Esophagus squamous epithelium (tissue), 5 donors: Measurements from ENCODE around the gene MYORG. TPM values are rescaled to one million over a fixed set of nuclear protein-coding genes. Genes with fewer than 3 reads are reported as not detected.
"Not testable (repeated sequence)": the region's sequence is repeated elsewhere in the genome, so short reads cannot be mapped to it uniquely, and the experiment has no call there.

Experiments
- DNase-seq: peaks from one replicate; lab custom pipeline; 2025; lab: John Stamatoyannopoulos, UW
- H3K27ac ChIP-seq, 4 donors: fragments of 200-600 bp; sonication (generic); one replicate each; pipeline ENCODE4 v1.5.1; 2016 to 2019; ENCODE audit warnings: mild to moderate bottlenecking in 1 of 4
- H3K27me3 ChIP-seq, 4 donors: fragments of 200-600 bp; sonication (generic); 1 replicate in 3 of 4; 2 replicates in 1 of 4; pipeline versions ENCODE4 v1.5.1 to v1.6.0; 2017 to 2021; ENCODE audit warnings: antibody characterized with exemption in 1 of 4
- H3K36me3 ChIP-seq, 3 donors: fragments of 200-600 bp; sonication (generic); one replicate each; pipeline ENCODE4 v1.5.1; 2016 to 2019
- H3K4me1 ChIP-seq, 3 donors: fragments of 200-600 bp; sonication (generic); one replicate each; pipeline ENCODE4 v1.5.1; 2017 to 2019
- H3K4me3 ChIP-seq, 4 donors: fragments of 200-600 bp; sonication (generic); 1 replicate in 3 of 4; 2 replicates in 1 of 4; pipeline ENCODE4 v1.5.1; 2016 to 2019; ENCODE audit warnings: mild to moderate bottlenecking in 2 of 4, moderate library complexity in 1 of 4
- H3K9me3 ChIP-seq, 3 donors: fragments of 200-600 bp; sonication (generic); one replicate each; pipeline ENCODE4 v1.5.1; 2016 to 2019
- CTCF ChIP-seq, 6 experiments: fragments of 450-650 bp in 4 of 6; fragments of 200-600 bp in 2 of 6; sonication (generic) in 2 of 6; IDR thresholded peaks; one replicate each; pipeline ENCODE4 v1.5.1; 2016 to 2019; ENCODE audit warnings: antibody characterized with exemption in 6 of 6, mild to moderate bottlenecking in 4 of 6, moderate library complexity in 4 of 6
- POLR2A ChIP-seq, 4 donors: fragments of 450-650 bp; IDR thresholded peaks; one replicate each; pipeline ENCODE4 v1.6.1; 2017; ENCODE audit warnings: antibody characterized with exemption in 4 of 4, mild to moderate bottlenecking in 4 of 4, moderate library complexity in 3 of 4
- WGBS, 2 donors: methylation state at CpG; one replicate each; pipeline ENCODE4 v1.1.5; 2018; 5-methylcytosine and 5-hydroxymethylcytosine counted together
- intact Hi-C: fragments of 100-400 bp; cut with DNase I; formaldehyde crosslinking; loops from one replicate; pipeline ENCODE4 v1.15.0; 2022
- total RNA-seq, 4 donors: library from RNA; depleted of rRNA; stranded (reverse); fragments of >200 nt; gene quantifications; one replicate each; pipeline ENCODE4 v1.1.0, GENCODE V29; 2016
- donor health status: DM: yes; HTN: yes; CAD: no.

The MYORG gene
- total RNA-seq, 4 donors from 2014 or later = 5.3 to 8.8 (median 5.4) TPM

GRCh38 chr9:34341659-34342295 lies 34.9 kb downstream of the MYORG start:
- no peaks in the 10 kb centered on the region for H3K9me3 ChIP-seq
- H3K27me3 ChIP-seq = no peaks in the 10 kb centered on the region
- H3K36me3 ChIP-seq = peaks cover 5 to 78% (median 18%) of the 10 kb centered on the region in 3 donors
- intact Hi-C loops = no loop called here
- WGBS, 2 donors = 83 to 100% methylated on average over 3 to 6 of the region's 7 CpGs
- peaks cover 0 to 13% (median 3%) of the 10 kb centered on the region in 3 donors for H3K4me1 ChIP-seq
- H3K27ac ChIP-seq = peak overlapping the region in 2 of 4 donors; percentile 68 to 74
- H3K4me3 ChIP-seq = no peak overlapping the region
- TF ChIP-seq CTCF (IDR thresholded peaks at IDR 0.05) = no peak
- TF ChIP-seq POLR2A (IDR thresholded peaks at IDR 0.05) = no peak
- DNase-seq = no peak

- WGBS, 2 donors = 83 to 89% methylated on average over 1 to 2 of the region's 2 CpGs
- Histone ChIP-seq H3K4me3 (no peak overlapping the region), H3K9me3 (no peaks in the 10 kb centered on the region), H3K27ac (no peak overlapping the region), H3K27me3 (no peaks in the 10 kb centered on the region), H3K36me3 (peaks cover 5 to 76% (median 18%) of the 10 kb centered on the region in 3 donors), H3K4me1 (no peaks in the 10 kb centered on the region)
- no peak for TF ChIP-seq POLR2A (IDR thresholded peaks at IDR 0.05)
- TF ChIP-seq CTCF (IDR thresholded peaks at IDR 0.05) = no peak
- intact Hi-C loops = no loop called here
- DNase-seq = no peak
Observed at GRCh38 chr9:34338665-34339385, 37.9 kb downstream of the MYORG start.

- DNase-seq, H3K27me3 ChIP-seq, H3K27ac ChIP-seq, H3K9me3 ChIP-seq, H3K4me1 ChIP-seq, intact Hi-C loops, H3K4me3 ChIP-seq: not testable (repeated sequence)
- peaks cover 5 to 68% (median 18%) of the 10 kb centered on the region in 3 donors for H3K36me3 ChIP-seq
Observed at GRCh38 chr9:34338079-34338478, 38.6 kb downstream of the MYORG start.

- Histone ChIP-seq H3K36me3 (peaks cover 5 to 61% (median 18%) of the 10 kb centered on the region in 3 donors), H3K4me3 (no peak overlapping the region), H3K9me3 (no peaks in the 10 kb centered on the region), H3K4me1 (peaks cover 0 to 5% (median 0%) of the 10 kb centered on the region in 3 donors), H3K27ac (no peak overlapping the region), H3K27me3 (no peaks in the 10 kb centered on the region)
- DNase-seq = no peak
- TF ChIP-seq CTCF (IDR thresholded peaks at IDR 0.05) (no peak), POLR2A (IDR thresholded peaks at IDR 0.05) (no peak)
- WGBS, 2 donors = 63 to 95% methylated on average over 1 of the region's 2 CpGs
- intact Hi-C loops = no loop called here
Observed at GRCh38 chr9:34337403-34337802, 39.3 kb downstream of the MYORG start.

GRCh38 chr9:34335376-34335775 lies 41.3 kb downstream of the MYORG start:
- no peak overlapping the region for H3K27ac ChIP-seq
- H3K4me3 ChIP-seq = no peak overlapping the region
- no peak for DNase-seq
- intact Hi-C loops = no loop called here
- WGBS, 2 donors = 80% methylated on average over 4 of the region's 4 CpGs
- no peaks in the 10 kb centered on the region for H3K27me3 ChIP-seq
- H3K36me3 ChIP-seq = peaks cover 5 to 41% (median 16%) of the 10 kb centered on the region in 3 donors
- H3K4me1 ChIP-seq = peaks cover 5 to 22% (median 6%) of the 10 kb centered on the region in 3 donors
- TF ChIP-seq POLR2A (IDR thresholded peaks at IDR 0.05) (no peak), CTCF (IDR thresholded peaks at IDR 0.05) (no peak)
- no peaks in the 10 kb centered on the region for H3K9me3 ChIP-seq
